Measurements from ENCODE around the gene TTLL3. TPM values are rescaled to one million over a fixed set of nuclear protein-coding genes. Genes with fewer than 3 reads are reported as not detected.
A peak's percentile ranks its signal among the peaks of the same experiment; 100 is the strongest.

TTLL3 gene
- total RNA-seq, 1 donor, result 21.6 TPM

DNA sequence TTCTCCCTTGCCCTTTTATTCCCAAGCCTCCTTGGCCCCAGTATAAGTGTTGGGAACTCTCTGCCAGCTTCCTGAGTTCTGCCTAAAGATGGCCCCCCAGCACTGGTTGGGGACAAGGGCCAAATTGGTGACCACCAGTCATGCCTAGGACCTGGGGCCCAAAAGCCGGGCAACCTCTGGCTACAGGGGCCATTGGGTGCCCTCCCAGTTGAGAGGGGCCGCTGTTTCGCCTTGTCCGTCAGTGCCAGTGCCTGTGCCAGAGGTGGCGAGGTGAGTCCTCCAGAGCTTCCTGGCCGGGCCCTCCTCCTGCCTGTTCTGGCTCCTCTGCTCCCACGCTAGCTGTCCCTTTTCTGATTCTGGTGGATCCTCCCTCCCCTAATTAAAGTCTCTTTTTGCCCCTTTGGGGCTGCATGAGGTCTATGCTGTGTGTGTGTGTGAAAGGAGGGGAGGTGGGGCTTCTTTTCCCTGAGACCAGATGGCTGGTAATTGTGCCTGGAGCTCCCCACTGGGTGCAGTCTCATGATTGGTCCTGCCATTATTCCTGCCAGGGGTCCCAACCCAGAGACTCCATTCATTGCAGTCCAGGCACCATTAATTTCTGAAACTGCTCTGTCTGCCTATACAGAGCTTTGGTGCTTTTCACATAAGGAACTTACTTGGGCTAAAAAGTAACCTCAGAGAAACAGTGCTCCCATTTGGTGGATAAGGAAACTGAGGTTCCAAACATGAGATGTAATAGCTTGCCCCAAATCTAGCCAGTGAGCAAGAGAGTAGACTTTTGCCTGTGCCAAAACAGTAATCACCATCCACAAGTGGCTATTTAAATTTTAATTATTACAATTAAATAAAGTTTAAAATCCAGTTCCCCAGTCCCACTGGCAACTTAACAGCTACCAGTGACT lies 3.1 kb upstream of the TTLL3 start:
- no peak overlapping the region for H3K4me3 ChIP-seq (ENCODE audit: low read depth, low read length)
- no peak for DNase-seq (ENCODE audit: low read depth)
- TF ChIP-seq, protein P1, sequence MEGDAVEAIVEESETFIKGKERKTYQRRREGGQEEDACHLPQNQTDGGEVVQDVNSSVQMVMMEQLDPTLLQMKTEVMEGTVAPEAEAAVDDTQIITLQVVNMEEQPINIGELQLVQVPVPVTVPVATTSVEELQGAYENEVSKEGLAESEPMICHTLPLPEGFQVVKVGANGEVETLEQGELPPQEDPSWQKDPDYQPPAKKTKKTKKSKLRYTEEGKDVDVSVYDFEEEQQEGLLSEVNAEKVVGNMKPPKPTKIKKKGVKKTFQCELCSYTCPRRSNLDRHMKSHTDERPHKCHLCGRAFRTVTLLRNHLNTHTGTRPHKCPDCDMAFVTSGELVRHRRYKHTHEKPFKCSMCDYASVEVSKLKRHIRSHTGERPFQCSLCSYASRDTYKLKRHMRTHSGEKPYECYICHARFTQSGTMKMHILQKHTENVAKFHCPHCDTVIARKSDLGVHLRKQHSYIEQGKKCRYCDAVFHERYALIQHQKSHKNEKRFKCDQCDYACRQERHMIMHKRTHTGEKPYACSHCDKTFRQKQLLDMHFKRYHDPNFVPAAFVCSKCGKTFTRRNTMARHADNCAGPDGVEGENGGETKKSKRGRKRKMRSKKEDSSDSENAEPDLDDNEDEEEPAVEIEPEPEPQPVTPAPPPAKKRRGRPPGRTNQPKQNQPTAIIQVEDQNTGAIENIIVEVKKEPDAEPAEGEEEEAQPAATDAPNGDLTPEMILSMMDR (IDR thresholded peaks at IDR 0.05; ENCODE audit: insufficient read depth, low read depth, low read length), result no peak

DNA sequence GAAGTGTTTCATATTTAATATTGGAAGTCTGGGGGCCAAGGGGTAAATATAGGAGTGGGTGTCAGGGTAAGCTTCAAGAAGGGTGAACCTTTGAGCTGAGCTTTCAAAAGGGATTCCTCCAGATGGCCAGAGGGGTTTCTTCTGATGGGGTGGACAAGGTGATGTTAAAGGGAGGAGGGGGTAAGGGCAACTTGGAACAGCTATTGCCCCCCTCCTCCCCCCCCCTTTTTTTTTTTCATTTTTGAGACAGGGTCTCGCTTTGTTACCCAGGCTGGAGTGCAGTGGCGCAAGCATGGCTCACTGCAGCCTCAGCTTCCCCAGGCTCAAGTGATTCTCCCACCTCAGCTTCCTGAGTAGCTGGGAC lies 2.1 kb upstream of the TTLL3 start:
- TF ChIP-seq, protein P1 (IDR thresholded peaks at IDR 0.05; ENCODE audit: insufficient read depth, low read depth, low read length), result no peak
- DNase-seq (ENCODE audit: low read depth), result no peak
- H3K4me3 ChIP-seq (ENCODE audit: low read depth, low read length), result no peak overlapping the region

DNA sequence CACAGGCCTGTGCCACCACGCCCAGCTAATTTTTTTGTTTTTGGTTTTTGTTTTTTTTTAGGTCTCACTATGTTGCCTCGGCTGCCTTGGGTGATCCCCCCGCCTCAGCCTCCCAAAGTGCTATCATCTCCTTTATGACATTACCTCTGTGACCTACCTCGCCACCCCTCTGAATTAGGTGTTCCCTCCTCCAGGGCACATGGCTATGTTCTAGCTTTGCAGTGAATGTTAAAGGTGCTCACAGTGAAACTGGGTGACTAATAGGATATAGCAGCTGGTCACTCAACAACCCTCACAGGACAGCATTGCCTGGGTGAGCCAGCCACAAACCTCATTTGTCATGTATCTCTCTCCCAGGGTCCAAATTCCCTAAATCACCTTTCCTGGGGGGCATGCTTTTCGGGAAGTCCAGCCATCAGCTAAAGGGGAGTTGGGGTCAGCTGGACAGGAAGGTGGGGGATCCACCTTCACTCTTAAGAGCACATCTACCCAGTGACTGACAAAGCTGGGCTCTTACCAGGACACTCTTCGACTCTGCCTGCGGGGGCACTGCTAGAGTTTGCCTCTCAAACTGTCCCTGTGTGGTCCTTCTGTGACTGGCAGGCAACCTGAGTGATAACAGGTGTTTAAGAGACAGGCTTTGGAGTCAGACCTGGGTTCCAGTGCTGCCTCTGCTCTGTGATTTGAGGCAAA lies 1.6 kb upstream of the TTLL3 start:
- no peak for DNase-seq (ENCODE audit: low read depth)
- no peak overlapping the region for H3K4me3 ChIP-seq (ENCODE audit: low read depth, low read length)
- TF ChIP-seq, protein P1 (IDR thresholded peaks at IDR 0.05; ENCODE audit: insufficient read depth, low read depth, low read length), result peak; percentile 28

DNA sequence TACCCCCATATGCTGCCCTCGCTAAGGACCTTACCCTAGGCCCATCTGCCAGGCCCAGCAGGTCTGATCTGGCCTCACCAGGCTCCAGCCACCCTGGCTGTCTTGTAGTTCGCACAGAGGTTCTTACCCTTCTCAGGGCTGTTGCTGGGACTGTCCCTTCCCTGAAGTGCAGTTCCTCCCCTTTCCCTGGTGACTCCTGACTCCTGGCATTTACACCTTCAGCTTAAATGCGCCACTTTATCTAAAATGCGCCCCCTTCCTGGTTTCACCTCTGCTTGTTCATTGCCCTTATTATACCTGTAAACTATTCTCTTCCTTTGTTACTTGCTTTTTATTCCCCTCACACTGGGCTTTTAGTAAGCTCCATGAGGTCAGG lies 835 bp upstream of the TTLL3 start:
- H3K4me3 ChIP-seq (ENCODE audit: low read depth, low read length), result peak overlapping the region; percentile 61
- DNase-seq (ENCODE audit: low read depth), result no peak
- TF ChIP-seq, protein P1 (IDR thresholded peaks at IDR 0.05; ENCODE audit: insufficient read depth, low read depth, low read length), result no peak

DNA sequence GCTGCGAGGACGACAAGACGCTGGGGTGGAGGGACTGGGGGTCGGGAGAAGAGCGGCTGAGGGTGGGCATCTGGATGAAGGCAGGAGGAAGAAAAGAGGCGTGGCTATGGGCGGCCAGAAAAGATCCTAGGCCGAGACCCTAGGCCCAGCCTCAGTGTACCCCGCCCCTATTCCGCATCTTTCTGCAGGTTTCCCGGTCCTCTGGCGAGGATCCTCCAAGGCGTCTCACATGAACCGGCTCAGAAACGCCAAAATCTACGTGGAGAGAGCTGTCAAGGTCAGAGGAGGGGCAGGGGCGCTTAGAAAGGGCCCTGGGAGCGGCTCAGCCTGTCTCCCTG lies 340 bp downstream of the TTLL3 start:
- no peak for DNase-seq (ENCODE audit: low read depth)
- TF ChIP-seq, protein P1 (IDR thresholded peaks at IDR 0.05; ENCODE audit: insufficient read depth, low read depth, low read length), result no peak
- H3K4me3 ChIP-seq (ENCODE audit: low read depth, low read length), result peak overlapping the region; percentile 61

DNA sequence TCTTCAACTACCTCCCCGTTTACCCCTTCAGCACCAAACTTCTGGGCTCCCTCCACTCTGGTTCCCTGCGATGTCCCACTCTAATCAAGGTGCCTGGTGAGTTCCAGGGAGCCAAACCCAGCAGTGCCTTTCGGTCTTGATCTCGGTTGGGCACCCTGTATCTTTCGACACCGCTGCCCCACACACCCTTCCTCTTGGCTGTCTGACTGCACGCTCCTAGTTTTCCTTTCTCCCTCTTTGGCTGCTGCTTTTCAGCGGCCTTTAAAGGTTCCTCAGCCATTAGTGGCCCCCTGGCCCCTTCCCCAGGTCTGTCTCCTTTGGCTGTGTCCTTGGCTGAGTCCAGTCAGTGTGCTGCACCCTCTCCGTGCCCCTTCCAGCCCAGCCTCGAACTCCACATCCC lies 784 bp downstream of the TTLL3 start:
- DNase-seq (ENCODE audit: low read depth), result no peak
- peak overlapping the region; percentile 61 for H3K4me3 ChIP-seq (ENCODE audit: low read depth, low read length)
- TF ChIP-seq, protein P1 (IDR thresholded peaks at IDR 0.05; ENCODE audit: insufficient read depth, low read depth, low read length), result no peak

Measured in fibroblast of villous mesenchyme (primary cell).